CD1c-positive myeloid dendritic cell (primary cell): Measurements from ENCODE around the gene SPR.

ENCODE experiments used
- DNase-seq: peaks from one replicate; pipeline ENCODE4 v3.0.0-alpha.2; 2016; ENCODE audit errors: extremely low spot score

The SPR gene

DNA sequence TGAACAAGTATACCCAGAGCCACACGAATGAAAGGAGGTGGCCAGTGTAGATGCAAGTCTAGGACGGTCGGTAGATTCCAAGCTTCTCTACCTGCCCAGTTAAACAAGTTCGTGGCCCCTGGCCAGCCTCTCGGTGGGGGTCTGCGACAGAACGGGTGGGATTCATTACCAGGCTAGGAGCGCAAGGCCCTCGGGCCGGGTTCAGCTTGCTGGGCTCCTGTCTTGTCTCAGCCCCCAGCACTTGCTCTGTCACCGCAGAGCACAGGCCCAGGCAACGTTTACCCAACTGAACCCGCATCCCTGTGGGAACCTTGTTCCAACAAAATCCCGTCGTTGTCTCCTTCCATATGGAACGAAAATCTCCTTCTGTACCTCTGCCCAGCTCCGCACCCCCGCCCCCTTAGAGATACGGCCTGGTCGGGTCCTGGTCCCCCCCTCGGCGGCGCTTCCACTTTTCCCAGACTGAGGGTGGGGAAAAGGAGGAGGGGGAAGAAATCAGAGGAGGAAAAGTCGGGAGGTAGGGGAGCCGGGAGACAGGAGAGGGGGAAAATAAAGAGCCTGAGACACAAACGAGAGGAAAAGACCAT lies 28.2 kb downstream of the SPR start:
- no peak for DNase-seq

GRCh38 chr2:72915907-72916742 lies 28.9 kb downstream of the SPR start:
- DNase-seq = peak; percentile 49

- no peak for DNase-seq
Measured at GRCh38 chr2:72916743-72917137, 29.5 kb downstream of the SPR start.

- peak; percentile 20 for DNase-seq
Measured at GRCh38 chr2:72917138-72917876, 30.1 kb downstream of the SPR start, which contains the start of gene EMX1. EMX1 (plus strand) TSS chr2:72917519; CDS start chr2:72917853, 334 bp downstream.

- no peak for DNase-seq
Measured at GRCh38 chr2:72917877-72918553, 30.8 kb downstream of the SPR start.

DNA sequence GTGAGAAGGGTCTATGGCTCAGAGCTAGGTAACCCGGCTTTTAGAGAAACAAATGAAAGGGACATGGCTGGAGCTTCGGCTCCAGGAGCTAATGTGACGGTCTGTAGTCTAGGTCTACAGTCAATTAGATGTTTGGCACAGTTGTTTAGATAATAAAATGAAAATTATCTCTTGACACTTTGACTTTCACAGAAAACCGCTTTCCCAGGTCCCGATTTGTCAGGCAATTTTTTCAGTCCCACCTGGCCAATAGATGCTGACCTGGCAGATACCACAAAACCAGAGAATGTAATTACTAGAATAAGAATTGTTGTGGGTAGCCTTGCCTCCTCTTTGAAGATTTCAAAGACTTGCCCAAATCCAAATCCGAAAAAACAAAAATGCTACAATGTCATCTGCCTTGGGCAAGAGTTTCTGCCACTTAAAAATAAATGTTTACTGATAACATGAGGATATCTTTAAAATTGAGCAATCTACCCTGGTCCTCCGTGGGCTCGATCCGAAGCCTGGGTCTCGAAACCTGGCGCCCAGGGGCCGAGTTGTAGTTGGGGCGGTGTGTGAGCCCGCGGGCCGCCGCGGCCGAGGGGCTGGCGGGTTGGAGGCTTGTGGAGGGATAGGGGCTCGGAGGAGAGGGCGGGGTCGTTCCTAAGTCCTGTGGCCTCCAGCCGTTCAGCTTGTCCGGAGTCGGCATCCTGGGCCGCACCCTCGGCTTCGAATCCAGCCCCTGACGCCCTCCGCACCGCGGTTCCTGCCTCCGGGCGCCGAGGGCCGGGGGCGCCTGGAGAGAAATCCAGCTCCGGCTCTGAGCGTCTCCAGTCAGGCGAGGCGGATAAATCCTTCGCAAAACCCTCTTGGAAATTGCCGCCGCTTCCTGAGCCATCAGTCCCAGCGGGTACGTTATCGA lies 32.5 kb downstream of the SPR start:
- no peak for DNase-seq

DNA sequence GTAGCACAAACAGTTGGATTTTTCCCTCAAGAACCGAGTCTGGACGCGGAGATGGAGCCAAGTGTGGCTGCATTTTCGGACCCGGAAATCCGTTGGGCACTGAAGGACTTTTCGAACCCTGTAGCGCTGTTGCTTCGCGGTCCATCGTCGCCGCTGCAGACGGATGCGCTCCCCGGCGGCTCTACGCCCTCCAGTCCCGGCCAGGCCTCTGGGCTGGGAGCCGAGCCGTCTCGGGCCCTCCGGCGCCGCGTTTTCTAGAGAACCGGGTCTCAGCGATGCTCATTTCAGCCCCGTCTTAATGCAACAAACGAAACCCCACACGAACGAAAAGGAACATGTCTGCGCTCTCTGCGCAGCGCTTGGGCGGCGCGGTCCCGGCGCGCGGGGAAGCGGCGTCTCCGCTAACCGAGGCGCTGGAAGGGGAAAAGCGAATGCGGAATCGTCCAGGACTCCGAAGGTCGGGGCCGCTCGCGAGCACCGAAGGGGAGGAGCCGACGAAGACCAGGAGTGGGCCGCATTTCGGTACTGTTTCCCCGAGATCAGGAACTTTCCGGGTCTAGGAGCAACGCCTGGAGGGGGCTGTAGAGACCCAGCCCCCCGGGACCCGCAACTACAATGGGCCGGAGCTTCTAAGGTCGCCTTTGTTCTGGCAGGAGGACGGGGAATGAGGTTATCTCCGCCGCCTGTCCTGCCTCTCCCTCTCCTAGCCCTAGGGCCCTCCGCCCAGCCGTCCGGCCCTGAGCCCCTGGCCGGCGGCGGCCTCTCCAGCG lies 33.3 kb downstream of the SPR start:
- DNase-seq = peak; percentile 34

GRCh38 chr2:72921088-72921851 lies 34.1 kb downstream of the SPR start:
- no peak for DNase-seq

GRCh38 chr2:72921853-72922252 lies 34.6 kb downstream of the SPR start:
- DNase-seq = no peak

- DNase-seq = no peak
Measured at GRCh38 chr2:72923833-72924352, 36.7 kb downstream of the SPR start.

GRCh38 chr2:72924353-72925240 lies 37.4 kb downstream of the SPR start:
- DNase-seq = peak; percentile 24

DNA sequence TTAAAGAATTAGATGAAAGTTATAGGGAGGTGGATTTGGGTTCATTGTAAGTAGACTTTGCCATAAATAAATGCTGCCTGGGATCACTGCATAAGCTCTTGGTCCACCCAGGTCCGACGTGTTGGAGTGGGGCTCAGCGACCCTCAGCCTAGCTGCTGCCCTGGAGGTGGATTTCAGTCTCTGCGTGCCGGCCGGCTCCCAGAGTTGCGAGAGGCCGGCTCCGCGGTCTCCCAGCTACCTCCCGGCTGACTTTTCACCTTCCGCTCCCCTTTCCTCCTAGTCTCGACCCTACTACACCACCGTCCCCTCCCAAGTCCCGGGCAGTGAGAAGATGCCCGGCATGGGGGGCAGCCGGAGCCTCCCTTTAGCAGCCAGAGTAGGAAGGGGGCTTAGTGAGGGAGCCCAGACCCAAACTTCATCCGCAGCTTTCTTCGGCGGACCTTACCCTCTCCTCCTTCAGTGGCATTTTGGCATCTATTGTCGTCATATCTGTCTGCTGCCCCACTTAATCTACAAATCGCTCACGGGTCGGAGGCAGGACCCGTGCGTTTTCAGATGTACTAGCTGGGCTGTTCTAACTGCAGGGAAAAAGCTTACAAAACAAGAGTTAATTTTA lies 38.2 kb downstream of the SPR start:
- DNase-seq = no peak

GRCh38 chr2:72926368-72926767 lies 39.2 kb downstream of the SPR start:
- DNase-seq = no peak

- DNase-seq = no peak
Measured at GRCh38 chr2:72926811-72927465, 39.7 kb downstream of the SPR start.

DNA sequence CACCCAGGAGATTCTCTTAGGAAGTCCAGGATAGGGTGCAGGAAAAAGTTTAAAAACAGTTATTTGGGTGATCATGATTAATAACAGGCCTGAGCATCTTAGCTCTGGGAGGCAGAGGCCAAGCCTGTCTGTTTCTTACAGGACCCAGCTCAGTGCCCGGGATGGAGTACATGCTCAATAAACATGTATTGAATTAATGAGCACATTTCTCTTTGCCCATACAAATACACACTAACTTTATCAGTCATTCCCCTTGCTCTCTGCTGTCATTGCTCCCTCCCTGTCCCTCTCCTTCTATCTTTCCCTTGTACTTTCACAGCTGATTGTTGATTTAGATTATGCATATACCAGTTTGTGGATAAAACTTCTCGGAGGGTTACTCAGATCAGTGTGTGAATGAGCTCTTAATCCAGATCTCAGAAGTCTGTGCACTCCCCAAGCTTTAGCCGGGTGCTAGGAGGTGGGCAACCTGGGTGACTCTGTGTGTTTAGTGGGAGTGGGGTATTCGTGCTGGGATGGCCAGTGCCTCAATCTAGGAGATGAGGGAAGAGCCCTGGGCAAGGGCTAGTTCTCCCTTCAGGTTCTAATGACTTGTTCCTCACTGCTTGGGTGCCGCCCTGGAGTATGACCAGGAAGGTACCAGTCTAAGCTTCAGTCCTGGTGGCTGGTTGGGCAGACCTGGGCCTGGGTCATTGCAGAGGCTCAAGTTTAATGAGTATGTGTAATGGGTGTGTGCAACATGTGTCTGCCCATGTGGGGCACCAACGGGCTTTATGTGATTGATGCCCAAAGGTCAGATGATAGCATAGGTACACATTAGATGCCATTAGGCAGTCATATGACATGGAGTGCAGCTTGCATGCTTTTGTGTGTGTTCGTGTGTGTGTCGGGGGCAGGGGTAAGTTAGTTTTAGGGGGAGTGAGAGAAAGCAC lies 40.7 kb downstream of the SPR start:
- no peak for DNase-seq

GRCh38 chr2:72929010-72929409 lies 41.8 kb downstream of the SPR start:
- no peak for DNase-seq
